ENCODE measurements around the gene SUMF2.

DNA sequence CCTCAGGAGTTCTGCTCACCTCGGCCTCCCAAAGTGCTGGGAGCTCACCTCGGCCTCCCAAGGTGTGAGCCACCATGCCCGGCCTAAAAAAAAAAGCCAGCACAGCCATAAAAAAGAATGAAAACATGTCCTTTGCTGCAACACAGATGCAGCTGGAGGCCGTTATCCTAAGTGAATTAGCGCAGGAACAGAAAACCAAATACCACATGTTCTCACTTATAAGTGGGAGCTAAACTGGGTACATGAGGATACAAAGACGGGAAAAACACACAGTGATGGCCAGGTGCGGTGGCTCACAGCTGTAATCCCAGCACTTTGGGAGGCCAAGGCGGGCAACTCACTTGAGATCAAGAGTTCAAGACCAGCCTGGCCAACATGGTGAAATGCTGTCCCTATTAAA is 33.7 kb upstream of the SUMF2 start:
- TF ChIP-seq RAD21 (IDR thresholded peaks at IDR 0.05; ENCODE audit: low read length) (no peak), CEBPB (IDR thresholded peaks at IDR 0.05; ENCODE audit: low read depth, low read length) (no peak), POLR2A (IDR thresholded peaks at IDR 0.05; ENCODE audit: low read depth, low read length) (no peak)
- TF ChIP-seq, protein P1, sequence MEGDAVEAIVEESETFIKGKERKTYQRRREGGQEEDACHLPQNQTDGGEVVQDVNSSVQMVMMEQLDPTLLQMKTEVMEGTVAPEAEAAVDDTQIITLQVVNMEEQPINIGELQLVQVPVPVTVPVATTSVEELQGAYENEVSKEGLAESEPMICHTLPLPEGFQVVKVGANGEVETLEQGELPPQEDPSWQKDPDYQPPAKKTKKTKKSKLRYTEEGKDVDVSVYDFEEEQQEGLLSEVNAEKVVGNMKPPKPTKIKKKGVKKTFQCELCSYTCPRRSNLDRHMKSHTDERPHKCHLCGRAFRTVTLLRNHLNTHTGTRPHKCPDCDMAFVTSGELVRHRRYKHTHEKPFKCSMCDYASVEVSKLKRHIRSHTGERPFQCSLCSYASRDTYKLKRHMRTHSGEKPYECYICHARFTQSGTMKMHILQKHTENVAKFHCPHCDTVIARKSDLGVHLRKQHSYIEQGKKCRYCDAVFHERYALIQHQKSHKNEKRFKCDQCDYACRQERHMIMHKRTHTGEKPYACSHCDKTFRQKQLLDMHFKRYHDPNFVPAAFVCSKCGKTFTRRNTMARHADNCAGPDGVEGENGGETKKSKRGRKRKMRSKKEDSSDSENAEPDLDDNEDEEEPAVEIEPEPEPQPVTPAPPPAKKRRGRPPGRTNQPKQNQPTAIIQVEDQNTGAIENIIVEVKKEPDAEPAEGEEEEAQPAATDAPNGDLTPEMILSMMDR (conservative IDR thresholded peaks at IDR 0.05; ENCODE audit: low read depth, low read length): no peak
